Inflammatory macrophage treated with lipopolysaccharide for 4 hours (primary cell): Measurements from ENCODE around the gene PNPLA3.
A peak's percentile ranks its signal among the peaks of the same experiment; 100 is the strongest.

Experiments
- DNase-seq: peaks from one replicate; pipeline ENCODE4 v3.0.0-alpha.2; 2020

The PNPLA3 gene

DNA sequence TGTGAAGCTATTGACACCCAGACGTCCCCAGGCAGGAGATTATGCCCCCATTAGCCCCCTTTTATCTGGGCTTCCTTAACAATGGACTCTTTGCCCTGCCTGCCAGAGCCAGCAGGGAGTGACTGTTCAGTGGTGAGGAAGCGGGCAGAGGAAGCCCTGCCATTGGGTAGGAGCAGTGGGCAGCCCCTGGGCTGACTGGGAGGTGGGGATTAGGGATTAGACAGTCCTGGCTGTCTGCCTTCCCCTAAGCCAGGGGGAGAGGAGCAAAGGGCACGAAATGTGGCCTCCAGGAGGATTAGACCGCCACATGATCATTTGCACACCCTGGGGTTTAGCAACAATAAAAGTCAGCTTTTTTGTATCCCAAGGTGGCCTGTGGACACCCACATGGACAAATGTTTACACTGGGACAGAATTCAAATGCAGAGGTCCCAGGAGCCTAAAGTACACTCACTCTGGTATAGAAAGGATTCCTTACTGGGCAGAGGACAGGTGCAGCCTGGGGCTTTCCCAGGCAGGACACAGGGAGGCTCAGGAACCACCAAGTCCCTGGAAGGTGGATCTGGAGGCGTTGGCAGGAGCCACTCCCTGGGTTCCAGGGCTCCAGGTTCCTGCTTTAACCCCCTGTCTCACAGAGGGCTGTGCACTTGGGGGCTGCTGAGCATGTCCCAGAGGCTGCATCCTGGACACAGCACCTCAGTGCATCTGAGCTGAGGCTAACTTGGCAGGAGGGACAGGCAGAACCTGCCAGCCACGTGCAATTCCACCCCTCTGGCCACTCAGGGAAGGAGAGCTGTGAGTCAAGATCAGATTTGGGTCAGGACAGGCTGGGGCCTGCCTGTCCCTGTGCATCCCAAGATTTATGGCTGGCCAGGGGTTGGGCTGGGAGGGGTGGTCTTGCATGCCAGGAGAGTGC lies 2.1 kb downstream of the PNPLA3 start:
- DNase-seq, result peak; percentile 44

DNA sequence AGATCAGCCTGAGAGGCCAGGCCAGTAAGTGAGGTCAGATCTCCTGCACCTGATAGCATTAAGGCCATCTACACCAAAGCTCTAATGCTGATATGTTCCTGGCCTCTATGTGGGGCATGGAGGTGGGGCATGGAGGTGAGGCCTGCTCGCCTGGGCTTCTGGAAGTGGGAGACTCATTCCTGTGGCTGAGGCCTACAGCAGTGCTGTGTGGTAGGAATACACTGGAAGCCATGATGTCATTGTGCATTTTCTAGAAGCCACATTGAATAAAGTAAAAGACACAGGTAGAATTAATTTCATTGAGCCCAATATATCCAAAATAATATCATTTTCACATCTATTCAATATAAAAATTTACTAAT lies 2.7 kb downstream of the PNPLA3 start:
- no peak for DNase-seq

DNA sequence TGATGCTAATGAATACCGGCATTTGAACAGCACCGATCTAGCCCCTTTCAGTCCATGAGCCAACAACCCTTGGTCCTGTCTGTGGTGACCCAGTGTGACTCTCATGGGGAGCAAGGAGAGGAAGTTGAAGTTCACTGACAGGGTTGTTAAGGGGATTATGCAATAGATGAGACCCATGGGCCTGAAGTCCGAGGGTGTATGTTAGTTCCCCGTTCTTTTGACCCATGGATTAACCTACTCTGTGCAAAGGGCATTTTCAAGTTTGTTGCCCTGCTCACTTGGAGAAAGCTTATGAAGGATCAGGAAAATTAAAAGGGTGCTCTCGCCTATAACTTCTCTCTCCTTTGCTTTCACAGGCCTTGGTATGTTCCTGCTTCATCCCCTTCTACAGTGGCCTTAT lies 4.9 kb downstream of the PNPLA3 start:
- DNase-seq, result peak; percentile 87

DNA sequence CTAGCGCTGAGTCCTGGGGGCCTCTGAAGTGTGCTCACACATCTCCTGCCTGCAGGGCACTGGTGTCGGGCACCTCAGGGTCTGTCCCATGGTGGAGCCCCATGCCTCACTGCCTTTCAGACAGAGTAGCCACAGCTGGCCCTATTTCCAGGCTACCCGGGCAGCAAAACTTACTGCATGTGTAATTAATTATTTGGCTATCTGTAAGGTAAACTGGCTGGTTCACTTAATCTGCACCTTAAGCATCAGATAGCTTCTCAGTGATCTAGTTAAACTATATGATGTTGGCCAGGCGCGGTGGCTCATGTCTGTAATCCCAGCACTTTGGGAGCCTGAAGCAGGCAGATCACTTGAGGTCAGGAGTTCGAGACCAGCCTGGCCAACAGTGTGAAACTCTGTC lies 5.3 kb downstream of the PNPLA3 start:
- no peak for DNase-seq

DNA sequence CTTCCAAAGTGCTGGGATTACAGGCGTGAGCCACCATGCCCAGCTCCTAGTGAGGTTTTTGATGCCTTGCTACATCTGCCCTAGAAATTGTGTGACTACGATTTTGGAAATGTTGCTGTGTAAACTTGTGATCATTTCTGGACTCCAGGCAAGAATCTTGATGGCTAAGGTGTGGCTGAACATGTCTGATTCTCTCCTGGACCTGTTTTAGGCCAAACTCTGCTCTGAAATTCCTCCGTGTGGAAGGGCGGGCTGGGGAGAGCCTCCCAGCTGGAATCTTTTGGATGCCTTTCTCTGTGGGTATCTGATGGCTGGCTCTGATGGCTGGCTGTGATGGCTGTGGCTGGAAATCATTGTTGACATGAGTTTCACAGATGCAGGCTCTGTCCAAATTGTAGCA lies 8.2 kb downstream of the PNPLA3 start:
- no peak for DNase-seq

DNA sequence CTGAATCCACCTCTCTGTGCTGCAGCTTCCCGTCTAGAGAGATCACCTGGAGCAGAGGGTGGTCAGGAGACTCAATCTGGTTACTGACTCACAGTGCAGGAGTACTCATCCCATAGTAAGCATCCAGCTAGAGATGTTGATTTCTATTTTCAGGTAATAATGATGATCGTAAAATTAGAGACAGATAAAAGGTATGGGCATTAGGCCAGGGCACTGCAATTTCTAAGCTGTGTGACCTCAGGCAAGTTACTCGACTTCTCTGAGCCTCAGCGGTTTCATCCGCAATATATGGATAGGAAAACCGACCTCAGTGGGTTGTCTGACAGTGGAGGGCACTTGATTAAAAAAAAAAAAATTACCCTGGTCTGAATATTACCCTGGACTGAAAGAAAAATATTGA lies 17.8 kb downstream of the PNPLA3 start:
- no peak for DNase-seq

DNA sequence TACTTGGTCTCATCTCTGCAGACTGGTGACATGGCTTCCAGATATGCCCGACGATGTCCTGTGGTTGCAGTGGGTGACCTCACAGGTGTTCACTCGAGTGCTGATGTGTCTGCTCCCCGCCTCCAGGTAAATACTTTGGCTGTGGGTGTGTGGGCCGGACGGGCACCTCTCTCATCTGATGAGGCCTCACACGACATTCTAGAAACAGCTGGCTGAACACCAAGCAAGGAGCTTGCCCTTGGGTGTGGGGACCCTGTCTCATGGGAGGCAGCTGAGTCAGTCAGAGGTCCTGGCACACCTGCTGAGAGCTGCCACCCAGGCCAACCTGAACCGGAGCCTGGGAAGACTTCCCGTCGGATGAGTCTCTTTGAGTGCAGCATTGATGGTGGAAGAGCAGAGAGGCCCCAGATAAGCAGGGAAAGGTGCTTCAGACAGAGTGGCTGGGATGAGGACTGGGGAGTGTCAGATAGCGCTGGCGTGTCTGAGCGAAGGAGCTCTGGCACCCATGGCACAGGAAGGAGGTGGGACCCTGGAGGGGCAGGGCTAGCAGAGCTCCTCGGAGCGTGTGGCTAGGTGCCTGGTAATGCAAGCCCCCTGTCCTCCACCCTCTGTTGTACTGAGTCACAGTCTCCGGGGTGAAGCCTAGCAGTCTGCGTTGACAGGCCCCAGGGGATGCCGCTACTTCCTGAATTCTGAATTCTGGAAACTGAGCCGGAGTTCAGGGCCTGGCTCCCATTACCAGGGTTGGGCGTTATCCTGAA lies 21.2 kb downstream of the PNPLA3 start:
- no peak for DNase-seq

DNA sequence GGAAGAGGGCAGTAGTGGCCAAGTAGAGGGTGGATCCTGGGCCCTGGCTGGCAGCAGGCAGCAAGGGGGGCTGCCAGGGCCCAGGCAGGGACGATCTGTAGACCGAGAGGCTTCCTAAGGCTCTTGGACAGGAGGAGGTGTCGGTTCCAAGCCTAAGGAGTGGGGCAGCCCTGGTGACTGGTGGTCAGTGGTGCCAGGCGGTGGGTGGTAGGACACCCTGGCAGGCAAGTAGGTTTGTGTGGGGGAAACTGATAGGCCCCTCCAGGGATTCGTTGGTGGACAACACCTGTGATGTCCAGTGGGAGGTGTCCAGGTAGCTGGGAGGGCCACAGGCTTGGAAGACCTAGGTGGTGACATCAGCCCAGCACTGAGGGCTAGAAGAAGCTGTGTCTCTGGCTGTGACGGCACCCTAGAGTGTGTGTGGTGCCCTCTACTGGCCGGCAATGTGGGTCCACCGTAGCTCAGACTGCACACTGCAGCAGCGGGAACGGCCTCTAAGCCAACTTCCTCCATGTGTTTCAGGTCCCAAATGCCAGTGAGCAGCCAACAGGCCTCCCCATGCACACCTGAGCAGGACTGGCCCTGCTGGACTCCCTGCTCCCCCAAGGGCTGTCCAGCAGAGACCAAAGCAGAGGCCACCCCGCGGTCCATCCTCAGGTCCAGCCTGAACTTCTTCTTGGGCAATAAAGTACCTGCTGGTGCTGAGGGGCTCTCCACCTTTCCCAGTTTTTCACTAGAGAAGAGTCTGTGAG lies 22.2 kb downstream of the PNPLA3 start:
- peak; percentile 76 for DNase-seq

DNA sequence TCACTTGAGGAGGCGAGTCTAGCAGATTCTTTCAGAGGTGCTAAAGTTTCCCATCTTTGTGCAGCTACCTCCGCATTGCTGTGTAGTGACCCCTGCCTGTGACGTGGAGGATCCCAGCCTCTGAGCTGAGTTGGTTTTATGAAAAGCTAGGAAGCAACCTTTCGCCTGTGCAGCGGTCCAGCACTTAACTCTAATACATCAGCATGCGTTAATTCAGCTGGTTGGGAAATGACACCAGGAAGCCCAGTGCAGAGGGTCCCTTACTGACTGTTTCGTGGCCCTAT lies 22.7 kb downstream of the PNPLA3 start:
- DNase-seq, result no peak

DNA sequence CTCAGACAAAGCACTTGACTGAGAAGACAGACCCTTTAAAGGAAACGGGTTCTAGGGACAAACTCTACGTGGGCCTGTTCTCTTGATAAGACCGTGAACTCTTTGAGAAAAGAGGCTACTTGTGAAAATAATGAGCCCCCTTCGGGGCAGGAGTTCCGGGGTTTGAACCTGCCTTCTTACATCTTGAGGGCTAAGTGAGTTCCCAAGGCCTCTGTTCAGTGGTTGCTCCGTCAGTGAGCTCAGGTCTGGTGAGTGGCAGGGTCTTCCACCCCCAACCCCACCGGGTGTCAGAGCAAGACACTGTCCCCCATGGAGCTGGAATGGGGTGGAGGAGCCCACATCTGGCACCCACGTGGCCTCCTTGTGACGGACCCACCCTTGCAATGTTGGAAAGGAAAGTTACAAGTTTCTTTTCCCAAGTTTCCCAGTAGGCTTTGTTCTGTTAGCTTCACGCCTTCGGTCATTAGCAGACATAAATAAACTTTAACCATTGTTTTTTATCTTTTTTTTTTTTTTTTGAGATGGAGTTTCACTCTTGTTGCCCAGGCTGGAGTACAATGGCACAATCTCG lies 25.3 kb downstream of the PNPLA3 start:
- no peak for DNase-seq

DNA sequence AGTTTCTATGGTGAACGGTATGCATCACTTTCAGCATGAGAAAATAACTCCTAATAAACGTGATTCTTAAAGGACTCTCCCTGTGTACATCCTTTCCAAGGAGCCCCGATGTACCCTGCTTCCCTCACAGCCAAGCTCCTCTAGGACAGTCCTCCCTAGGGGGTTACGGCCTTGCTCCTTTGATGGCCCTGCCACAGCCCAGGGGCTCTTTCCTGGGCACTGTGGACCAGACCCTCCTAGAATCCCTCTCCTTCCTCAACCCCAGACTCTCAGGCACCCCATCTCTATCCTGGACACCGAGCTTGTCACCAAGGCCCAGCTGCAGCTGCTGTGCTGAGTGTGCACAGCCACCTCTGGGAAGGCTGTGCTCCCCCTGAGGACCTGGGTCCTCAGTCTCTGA lies 27.8 kb downstream of the PNPLA3 start:
- no peak for DNase-seq

DNA sequence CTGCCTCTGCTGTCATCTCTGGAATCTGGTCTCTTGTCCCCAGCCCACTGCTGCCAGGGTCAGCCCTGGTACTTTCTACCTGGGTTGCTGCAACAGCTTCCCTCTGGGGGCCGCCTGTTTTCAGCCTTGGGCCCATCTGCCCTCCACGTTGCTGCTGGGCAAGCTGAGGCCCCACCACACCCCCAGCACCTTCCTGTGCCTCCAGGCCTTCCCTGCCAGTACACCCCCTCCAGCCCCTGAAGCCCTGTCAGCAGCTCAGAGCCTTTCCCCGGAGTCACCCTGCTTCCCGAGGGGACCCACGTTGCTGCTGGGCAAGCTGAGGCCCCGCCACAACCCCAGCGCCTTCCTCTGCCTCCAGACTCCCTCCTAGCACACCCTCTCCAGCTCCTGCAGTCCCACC lies 28.4 kb downstream of the PNPLA3 start:
- DNase-seq, result no peak

DNA sequence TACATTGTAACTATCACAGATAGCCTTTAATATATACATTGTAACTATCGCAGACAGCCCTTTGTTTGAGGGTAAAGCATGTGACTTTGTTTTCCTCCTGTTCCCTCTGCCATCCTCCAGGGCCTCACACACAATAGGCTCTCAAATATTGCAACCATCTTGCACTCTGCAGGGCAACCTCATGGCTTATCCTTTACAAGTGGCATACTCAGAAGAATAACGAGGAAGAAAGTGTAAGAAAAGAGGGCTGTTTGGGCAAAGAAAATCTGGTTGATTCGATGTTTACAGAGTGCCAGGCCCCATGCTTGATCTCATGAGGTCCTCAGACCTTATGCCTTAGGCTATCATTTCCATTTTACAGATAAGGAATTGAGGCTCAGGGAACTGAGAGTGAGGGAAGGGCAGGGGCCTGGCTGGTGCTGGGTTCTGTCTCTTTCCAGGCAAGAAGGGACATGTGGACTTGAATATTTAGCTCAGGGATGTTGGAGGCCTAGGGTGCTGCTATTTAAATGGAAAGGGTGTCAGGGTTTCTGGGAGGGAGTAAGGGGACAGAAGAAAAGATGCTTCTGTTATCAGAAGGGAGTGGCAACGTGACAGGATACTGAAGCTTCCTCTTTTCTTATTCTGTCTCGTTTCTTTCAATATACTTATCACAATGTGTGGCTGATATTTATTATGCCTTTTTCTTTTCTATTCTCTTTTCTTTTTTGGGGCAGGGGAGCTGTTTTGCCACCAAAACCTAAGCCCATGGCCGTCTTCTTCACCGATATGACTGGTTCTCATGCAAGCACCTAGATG lies 30.6 kb downstream of the PNPLA3 start:
- peak; percentile 5 for DNase-seq

DNA sequence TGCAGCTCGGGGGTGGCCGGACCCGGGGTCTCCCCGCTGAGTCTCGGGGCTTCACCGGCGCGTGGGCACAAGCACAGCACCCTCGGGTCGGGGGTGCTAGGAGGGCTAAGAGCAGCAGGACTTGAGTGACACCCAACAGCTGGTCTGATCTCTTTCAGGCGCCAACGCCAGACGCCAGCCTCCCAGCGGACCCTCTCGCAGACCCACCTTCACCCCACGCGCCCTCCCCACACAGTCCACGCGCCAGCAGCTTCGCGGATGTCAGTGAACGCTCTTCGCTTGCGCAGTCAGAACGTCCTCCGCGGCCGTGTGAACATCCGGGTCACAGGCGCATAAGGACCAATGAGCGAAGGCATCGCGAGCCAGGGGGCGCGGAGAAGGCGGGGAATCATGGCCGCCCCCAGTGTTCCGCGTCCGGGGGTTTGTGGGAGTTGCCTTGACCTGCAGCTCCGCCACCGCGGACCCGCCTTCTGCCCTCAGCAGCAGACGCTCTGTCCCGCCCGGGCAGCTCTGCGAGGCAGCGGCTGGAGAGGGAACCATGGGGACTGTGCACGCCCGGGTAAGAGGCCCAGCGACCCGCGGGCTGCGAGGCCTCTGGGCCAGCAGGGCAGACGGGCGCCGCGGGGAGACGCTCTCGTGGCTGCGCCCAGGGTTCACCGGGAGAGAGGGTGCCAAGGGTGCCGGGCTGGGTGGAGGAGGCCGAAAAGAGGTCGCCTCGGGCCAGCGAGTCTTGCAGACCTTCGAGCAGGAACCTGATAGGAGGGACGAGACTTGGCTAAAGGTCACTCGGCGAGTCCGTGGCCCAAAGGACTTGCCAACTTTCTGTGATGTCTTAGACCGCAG lies 31.7 kb downstream of the PNPLA3 start, which contains the start of gene SAMM50:
Gene SAMM50 (plus strand): TSS at position 403 of the 843 bp plus-strand sequence. CDS start 136 bp downstream, at position 539.
- peak; percentile 91 for DNase-seq

DNA sequence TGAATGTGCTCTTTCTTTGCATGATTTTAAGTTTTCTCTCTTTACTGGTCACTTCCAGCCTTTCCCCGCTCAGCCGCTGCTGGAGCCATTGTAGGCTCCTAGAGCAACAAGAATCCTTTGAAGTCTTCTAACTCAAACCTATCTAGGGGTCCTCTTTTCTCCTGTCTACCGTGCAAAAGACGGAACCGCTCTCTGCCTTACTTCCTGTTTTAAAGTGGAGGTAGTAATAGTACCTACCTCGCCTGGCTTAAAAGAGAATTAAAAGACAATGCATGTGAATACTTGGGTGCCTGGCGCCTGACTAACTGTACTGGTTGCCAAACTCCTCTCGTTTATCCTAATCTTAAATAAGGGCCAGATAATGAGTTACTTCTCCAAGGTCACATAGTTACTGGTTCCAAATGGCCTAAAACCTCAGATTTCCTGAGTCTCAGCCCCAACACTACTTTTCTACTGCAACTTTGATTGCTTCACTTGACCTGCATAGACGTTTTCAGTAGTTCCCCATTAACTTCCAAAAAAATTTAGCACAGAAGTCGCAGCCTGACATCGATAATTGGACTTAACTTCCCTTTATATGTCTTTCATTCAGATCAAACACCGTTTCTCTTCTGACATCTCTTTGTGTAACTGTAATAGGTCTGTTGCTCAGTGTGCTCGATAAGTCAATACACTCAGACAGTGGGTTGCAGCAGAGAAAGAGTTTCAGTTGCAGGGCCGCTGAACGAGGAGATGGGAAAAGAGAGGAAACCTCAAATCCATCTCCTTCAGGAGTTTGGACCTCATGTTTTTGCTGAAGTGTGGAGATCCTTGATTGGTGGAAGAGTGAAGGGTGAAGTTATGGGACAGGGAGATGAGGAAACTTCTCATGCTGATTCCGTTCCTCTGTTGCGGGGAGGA lies 32.5 kb downstream of the PNPLA3 start:
- DNase-seq, result peak; percentile 21

DNA sequence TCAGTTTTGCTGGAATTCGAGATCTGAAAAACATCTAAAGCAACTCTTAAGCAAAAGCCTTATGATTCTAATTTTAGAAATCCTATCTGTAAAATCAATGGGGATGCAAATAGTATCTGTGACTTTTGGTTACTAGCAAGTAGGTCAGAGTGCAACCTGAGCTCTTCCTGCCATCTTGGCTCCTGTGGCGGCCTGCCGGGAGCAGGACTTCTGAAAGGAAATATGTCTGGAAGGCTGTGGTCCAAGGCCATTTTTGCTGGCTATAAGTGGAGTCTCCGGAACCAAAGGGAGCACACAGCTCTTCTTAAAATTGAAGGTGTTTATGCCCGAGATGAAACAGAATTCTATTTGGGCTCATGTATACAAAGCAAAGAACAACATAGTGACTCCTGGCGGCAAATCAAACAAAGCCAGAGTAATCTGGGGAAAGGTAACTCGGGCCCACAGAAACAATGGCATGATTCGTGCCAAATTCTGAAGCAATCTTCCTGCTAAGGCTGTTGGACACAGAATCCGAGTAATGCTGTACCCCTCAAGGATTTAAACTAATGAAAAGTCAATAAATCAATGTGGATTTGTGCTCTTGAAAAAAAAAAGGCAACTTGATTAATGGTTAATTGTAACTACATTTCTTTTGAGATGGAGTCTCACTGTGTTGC lies 33.3 kb downstream of the PNPLA3 start:
- no peak for DNase-seq

DNA sequence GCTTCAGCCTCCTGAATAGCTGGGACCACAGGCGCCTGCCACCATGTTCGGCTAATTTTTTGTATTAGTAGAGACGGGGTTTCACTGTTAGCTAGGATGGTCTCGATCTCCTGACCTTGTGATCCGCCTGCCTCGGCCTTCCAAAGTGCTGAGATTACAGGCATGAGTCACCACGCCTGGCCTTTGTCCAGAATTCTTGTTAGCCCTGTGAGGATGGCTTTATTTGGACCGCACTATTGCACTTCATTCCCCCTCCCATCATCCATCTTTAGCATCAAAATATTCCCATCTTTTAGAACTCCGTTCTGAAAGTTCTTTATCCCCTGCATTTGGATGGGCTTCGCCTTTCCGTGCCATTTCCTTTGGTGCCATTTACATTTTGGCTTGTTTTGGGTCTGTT lies 34.3 kb downstream of the PNPLA3 start:
- DNase-seq, result no peak

DNA sequence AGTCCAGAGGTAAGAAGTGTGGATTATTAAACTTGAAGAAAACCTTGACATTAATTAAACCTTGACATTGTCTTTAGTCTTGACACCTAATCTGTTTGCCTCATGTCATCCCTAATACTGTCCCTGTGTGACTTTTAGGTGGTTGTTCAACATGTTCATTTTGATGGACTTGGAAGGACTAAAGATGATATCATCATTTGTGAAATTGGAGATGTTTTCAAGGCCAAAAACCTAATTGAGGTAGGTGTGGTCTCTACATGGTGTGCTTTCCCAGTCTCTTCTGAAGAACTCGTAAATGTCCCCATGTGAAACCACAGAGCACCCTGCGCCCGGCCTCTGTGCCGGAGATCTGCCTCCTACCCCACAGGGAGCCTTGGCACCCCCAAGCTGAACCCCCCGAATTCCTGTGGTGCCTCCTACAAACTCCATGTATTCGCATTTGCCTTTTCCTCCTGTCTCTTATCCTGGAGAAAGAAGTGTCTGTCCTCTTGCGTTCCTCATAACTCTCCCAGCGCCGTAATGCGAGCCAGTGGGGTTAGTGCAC lies 40.8 kb downstream of the PNPLA3 start:
- DNase-seq, result no peak

DNA sequence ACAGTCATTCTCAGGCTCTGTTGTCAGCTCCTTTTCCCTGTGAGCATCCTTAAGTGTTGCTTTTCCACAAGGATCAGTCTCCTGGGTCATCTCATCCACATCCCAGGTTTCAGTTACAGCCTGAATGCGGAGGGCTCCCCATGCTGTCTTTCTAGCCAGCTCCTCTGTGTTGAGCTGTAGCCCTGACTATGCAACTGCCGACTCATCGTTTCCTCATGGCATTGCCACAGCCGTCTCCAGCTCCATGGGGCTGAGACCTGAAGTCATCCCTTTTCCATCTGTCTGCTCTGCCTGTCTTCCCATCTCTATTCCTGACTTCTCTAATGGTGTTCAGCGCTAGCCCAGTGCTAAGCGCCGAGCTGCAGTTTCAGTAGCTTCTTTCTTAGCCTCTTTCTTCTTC lies 43.5 kb downstream of the PNPLA3 start:
- DNase-seq, result no peak

DNA sequence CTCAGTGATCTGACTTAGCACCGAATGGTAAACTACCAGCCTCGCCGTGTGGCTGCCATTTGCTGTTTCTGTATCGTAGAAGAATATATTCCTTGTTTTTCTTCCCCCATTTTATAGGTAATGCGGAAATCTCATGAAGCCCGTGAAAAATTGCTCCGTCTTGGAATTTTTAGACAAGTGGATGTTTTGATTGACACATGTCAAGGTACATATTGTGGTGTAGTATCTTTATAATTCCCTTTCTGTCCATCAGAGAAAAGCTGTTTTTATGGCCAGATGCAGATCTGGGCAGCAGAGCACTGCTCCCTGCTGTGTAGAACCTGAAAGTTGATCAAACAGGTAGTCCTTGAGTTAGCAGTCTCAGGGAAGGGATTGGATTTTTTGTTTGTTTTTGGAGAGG lies 45.0 kb downstream of the PNPLA3 start:
- DNase-seq, result no peak
